Thyroid gland (tissue), 4 donors: Measurements from ENCODE around the gene TEX2.

ENCODE experiments used
- CTCF ChIP-seq, 6 experiments: fragments of 200-600 bp in 3 of 6; fragments of 450-650 bp in 3 of 6; sonication (generic) in 3 of 6; IDR thresholded peaks; one replicate each; pipeline ENCODE4 v1.5.1; 2016 to 2019; ENCODE audit warnings: antibody characterized with exemption in 6 of 6, mild to moderate bottlenecking in 2 of 6, inconsistent platforms in 1 of 6, moderate library complexity in 1 of 6
- POLR2A ChIP-seq, 2 donors: fragments of 450-650 bp; IDR thresholded peaks; one replicate each; pipeline ENCODE4 v1.6.1; 2017; ENCODE audit warnings: antibody characterized with exemption in 2 of 2, mild to moderate bottlenecking in 2 of 2, moderate library complexity in 1 of 2

- TF ChIP-seq POLR2A (IDR thresholded peaks at IDR 0.05) (no peak), CTCF (IDR thresholded peaks at IDR 0.05) (no peak)
Measured at GRCh38 chr17:64134216-64134970, 128.7 kb downstream of the TEX2 start.
